ENCODE measurements around the gene SPAG16. TPM values are rescaled to one million over a fixed set of nuclear protein-coding genes. Genes with fewer than 3 reads are reported as not detected.

The SPAG16 gene
- total RNA-seq, 1 experiment from 2014 or later: 17.3 TPM

GRCh38 chr2:214052235-214052634 lies 768.0 kb downstream of the SPAG16 start:
- Histone ChIP-seq H3K23ac (ENCODE audit: insufficient read length, low read depth, low read length) (no peak overlapping the region), H3K27ac (ENCODE audit: insufficient read length, low read depth, low read length) (no peak overlapping the region), H3K9me3 (ENCODE audit: control insufficient read depth, low read depth, low read length) (no peaks in the 10 kb centered on the region), H4K20me1 (ENCODE audit: control insufficient read depth, insufficient read depth, insufficient read length) (no peaks in the 10 kb centered on the region), H3K79me2 (ENCODE audit: insufficient read depth, low read length) (no peaks in the 10 kb centered on the region), H2BK120ac (ENCODE audit: low read depth, low read length, poor library complexity, severe bottlenecking) (no peak overlapping the region), H2BK5ac (ENCODE audit: insufficient read length, low read length) (no peak overlapping the region), H2AK5ac (ENCODE audit: insufficient read length, low read length) (no peak overlapping the region), H3K4me2 (ENCODE audit: insufficient read depth, insufficient read length, low read length) (no peak overlapping the region), H3K9ac (ENCODE audit: extremely low read depth, insufficient read length, low read length) (no peak overlapping the region), H3T11ph (ENCODE audit: low read length) (no peak overlapping the region), H4K8ac (replicated peaks; ENCODE audit: insufficient read length, low read depth, low read length) (no peak overlapping the region), H2BK15ac (ENCODE audit: low read depth, low read length) (no peak overlapping the region), H3K56ac (ENCODE audit: insufficient read length, low read depth, low read length) (no peak overlapping the region), H3K18ac (ENCODE audit: insufficient read length, low read depth, low read length) (no peak overlapping the region), H2BK12ac (ENCODE audit: insufficient read length, low read depth, low read length) (no peak overlapping the region), H2BK20ac (ENCODE audit: low read depth, low read length, poor library complexity, severe bottlenecking) (no peak overlapping the region), H3K27me3 (ENCODE audit: insufficient read depth, low read length) (no peaks in the 10 kb centered on the region), H3K14ac (ENCODE audit: insufficient read depth, low read length) (no peak overlapping the region), H3K4ac (ENCODE audit: low read depth, low read length) (no peak overlapping the region), H3K23me2 (ENCODE audit: insufficient read length, low read depth, low read length, poor library complexity, severe bottlenecking) (no peaks in the 10 kb centered on the region), H4K5ac (ENCODE audit: insufficient read length, low read depth, low read length) (no peak overlapping the region), H3K79me1 (ENCODE audit: insufficient read depth, low read depth, low read length, poor library complexity, severe bottlenecking) (no peaks in the 10 kb centered on the region), H2AFZ (ENCODE audit: low read length) (no peak overlapping the region), H3K4me1 (ENCODE audit: insufficient read depth, low read length) (no peaks in the 10 kb centered on the region), H4K91ac (ENCODE audit: insufficient read length, low read depth, low read length) (no peak overlapping the region)
- H3K27ac Mint-ChIP-seq: no peak overlapping the region
- H3K27me3 Mint-ChIP-seq (ENCODE audit: low read depth): no peaks in the 10 kb centered on the region
- no CpG with 5 or more reads among the region's 5 CpGs for WGBS (ENCODE audit: extremely low coverage, insufficient read length, low lambda C conversion rate)
- H3K4me1 Mint-ChIP-seq: no peaks in the 10 kb centered on the region
- no peaks in the 10 kb centered on the region for H3K9me3 Mint-ChIP-seq
- H3K4me3 Mint-ChIP-seq: no peak overlapping the region
- TF ChIP-seq CTCF (conservative IDR thresholded peaks at IDR 0.05): no peak
- DNase-seq: no peak
- H3K36me3 Mint-ChIP-seq (ENCODE audit: insufficient read depth in 1 of 3, low read depth in 3 of 3): no peaks in the 10 kb centered on the region

Measured in H9 (cell line).